Measurements from ENCODE around the gene BBS12.
"Not testable (repeated sequence)": the region's sequence is repeated elsewhere in the genome, so short reads cannot be mapped to it uniquely, and the experiment has no call there.

BBS12 gene

DNA sequence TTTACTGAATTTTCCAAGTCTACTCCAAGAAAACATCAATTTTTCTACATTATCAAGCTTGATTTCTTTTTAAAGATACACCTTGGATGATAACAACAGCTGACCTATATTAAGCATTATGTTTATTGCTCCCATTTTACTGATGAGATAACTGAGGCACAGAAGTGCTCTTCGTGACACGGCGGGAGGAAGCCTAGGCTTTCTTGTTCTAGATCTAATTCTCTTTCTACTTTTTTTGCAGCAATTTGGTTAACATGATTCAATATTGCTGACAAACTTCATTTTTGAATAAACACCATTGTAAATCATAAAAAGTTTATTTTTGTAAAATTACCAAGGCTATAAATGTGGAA lies 33.8 kb downstream of the BBS12 start:
- no peak for DNase-seq

- no peak for DNase-seq
Measured at GRCh38 chr4:122766950-122767349, 34.4 kb downstream of the BBS12 start.

DNA sequence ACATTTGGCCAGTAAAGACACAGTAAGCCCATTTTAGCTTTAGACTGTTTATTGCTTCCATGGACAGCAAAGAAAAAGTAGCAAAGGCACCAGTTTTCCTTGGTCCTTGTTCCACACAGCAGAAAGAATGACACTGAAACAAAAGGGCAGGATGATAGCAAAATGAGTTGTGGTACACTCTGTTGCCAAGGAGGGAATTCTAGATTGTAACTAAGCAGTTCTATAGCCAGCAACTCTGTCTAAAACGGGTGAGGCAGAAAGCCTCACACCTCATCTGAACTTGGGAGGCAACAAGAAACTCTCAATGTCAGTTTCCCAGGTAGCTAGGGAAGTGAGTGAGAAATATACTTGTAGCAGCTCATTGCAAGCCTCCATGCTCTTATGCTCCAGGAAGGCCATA lies 39.2 kb downstream of the BBS12 start:
- DNase-seq = no peak

GRCh38 chr4:122772311-122772710 lies 39.8 kb downstream of the BBS12 start:
- DNase-seq = no peak

- DNase-seq = no peak
Measured at GRCh38 chr4:122772986-122773385, 40.5 kb downstream of the BBS12 start.

GRCh38 chr4:122775039-122775438 lies 42.5 kb downstream of the BBS12 start:
- DNase-seq = no peak

DNA sequence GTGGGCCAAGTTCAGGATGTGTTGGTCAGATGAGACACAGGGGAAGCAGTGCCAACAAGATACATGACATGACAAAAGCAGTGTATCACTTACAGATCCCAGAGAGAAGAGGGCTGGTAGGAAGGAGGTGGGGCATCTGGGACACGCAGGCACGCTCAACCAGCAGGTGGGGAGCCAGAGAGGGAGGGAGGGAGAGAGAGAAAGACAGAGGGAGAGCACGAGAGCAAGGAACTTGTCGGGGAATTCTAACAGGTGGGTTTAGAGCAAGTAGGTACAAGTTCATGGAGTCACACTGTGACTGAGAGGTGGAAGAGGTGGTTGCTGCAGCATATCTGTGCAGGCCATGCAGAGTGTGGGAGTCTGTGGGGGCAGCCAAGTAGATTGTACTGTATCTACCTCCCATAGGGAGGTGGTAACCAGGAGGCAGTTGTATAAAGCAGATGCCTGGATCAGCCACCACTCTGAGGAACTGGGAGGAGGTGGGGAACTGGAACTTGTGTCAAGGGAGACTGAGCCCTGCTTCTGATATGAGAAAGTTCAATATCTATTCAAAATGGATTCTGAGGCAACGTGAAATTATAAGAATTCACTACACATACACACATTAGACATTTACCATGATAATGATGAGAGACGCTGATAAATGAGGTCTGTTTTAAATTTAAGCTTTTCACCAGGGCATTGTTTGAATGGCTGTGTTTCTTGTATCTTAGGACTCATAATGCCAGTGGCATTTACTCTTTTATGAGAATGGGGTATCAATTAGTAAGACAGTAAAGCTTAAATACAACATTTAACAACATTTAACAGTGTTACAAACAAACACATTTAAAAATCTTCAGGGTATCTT lies 43.7 kb downstream of the BBS12 start:
- no peak for DNase-seq

DNA sequence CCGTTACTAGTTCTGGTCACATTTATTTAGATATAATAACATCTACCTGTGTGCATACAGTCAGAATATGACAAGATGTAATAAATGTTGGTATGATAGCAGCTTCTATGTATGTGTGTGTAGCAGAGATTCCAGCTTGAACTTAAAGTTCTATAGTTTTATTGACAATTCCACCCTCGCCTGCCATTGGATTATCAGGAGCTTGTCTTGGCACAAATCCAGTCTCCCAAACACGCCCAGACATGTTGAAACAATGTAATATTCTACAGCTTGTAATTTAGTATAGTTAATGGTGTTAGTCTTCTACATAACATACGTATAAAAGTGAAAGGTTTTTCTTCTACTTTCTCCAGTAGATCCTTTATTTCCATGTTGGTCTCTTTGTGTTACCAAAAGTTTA lies 44.4 kb downstream of the BBS12 start:
- DNase-seq = no peak

- no peak for DNase-seq
Measured at GRCh38 chr4:122777846-122778673, 45.6 kb downstream of the BBS12 start.

DNA sequence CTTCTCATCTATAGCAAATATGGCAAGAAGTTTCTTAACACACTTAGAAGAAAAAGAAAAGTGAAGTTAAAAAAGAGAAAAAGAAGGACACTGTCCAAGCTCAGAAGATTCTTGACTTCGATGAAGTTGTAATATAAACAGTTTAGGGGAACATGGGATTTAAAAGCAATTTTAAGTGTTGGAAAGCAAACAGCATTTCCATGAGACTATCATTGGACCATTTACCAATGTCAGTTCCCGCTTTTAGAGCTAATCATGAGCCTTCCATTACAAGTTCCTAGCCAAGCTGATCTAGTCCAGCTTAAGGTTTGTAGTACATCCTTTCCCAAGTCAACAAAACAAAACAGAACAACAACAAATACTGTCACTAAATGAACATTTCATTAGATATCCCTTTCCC lies 49.0 kb downstream of the BBS12 start:
- DNase-seq = no peak

DNA sequence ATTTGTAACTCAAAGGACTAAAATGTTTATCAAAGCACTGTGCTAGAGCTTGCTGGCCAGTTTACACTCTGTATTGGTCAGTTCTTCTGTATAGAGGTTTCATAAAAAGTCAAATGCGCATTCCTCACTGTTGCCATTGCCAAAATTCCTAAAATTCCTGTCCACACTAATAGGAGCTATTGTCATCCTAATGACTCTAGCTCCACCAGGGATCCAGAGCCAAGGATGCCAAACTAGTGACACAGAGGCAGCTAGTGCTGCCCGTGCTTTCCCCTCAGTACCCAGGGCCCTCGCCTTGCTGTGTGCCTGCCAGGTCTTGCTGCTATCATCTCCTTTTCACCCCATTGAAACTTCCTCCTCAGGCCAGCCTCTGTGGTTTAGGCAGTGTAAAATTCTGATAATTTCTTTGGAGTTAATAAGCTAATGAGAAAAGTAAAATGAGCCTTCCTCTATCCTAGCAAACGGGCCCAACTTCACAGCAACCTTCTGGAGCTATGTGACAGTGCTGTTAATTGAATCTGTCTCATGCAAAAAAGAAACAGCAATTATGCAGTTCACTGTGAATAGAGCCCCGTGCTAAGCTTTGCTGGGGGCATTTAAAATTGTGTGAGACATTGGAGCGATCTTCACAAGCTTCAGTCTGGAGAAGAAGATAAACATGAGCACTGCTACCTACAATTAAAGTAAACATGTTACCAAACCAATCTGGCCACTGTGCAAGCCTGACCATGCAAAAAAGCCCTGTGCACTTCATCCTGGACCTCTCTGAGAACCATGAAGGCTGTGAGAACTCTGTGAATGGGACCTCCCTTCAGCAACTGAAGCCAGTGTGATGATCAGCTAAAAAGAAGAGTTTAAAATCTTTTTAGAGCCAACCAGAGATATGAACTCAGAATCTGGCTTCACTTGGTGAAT lies 51.1 kb downstream of the BBS12 start:
- no peak for DNase-seq

DNA sequence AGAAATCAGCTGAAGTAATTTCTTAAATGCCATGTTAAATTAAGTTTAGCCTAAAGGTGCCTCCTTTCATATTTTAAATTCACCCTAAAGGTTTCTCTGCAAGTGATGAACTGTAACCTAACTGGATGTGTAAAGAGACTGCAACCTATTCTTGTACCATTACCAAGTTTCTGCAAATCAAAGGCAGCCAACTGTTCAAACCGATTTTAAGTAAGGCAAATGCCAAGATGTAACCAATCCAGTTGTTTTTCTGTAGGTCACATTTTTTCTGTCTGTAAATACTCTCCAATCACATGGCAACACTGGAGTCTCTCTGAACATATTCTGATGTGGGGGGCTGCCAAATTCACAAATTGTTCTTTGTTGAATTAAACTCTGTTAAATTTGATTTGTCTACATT lies 51.8 kb downstream of the BBS12 start:
- no peak for DNase-seq

DNA sequence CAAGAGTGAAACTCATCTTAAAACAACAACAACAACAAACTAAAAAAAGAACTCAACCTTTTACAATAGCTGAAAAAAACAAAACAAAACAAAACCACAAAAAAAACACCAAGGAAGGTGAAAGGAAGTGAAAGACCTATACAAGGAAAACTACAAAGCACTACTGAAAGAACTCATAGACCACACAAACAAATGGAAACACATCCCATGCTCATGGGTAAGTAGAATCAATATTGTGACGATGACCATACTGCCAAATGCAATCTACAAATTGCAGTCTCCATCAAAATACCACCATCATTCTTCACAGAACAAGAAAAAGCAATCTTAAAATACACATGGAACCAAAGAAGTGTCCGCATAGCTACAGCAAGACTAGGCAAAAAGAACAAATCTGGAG lies 52.6 kb downstream of the BBS12 start:
- no peak for DNase-seq

DNA sequence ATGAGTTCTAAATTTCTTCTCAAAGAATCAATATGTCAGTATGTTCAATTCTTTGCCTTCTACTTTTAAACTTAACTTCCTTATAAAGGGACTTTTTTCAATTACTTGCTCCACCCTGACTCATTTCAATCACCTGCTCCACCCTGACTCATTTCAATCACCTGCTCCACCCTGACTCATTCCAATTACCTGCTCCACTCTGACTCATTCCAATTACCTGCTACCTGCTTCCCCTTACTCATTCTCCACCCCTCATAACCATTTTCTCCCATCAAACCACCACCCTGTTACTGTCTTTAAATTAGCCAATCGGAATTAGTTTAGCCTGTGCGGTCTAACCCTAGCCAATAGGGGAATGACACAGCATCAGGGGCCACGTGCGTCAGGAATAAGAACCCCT lies 53.8 kb downstream of the BBS12 start:
- peak in 1 of 2 experiments; percentile 7 for DNase-seq

DNA sequence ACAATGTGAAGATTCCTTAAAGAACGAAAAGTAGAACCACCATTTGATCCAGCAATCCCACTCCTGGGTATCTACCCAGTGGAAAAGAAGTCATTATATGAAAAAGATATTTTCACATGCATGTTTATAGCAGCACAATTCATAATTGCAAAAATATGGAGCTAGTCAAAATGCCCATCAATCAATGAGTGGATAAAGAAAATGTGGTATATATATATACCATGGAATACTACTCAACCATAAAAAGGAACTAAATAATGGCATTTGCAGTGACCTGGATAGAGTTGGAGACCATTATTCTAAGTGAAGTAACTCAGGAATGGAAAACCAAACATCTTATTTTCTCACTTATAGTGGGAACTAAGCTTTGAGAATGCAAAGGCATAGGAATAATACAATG lies 54.4 kb downstream of the BBS12 start:
- DNase-seq = not testable (repeated sequence)

DNA sequence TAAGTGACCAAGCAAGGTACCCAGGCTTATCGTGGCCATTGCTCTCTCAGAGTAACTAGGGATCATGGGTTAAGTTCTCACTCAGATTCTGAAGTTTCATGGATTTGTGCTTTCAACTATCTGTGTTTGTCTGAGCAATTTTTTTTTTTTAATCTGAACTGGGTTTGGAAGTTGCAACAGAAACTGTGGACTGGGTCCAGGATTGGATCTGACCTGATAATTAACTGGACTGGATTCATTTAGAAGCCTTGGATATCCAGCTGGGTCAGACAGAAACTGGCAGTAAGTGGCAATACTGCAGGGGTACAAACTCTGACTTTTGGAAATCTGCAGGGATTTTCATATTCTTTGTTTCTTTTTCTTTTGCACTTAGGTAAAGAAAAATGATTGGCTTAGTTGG lies 55.4 kb downstream of the BBS12 start:
- DNase-seq = no peak

- DNase-seq = no peak
Measured at GRCh38 chr4:122788935-122789334, 56.4 kb downstream of the BBS12 start.

- DNase-seq = no peak
Measured at GRCh38 chr4:122793811-122794210, 61.3 kb downstream of the BBS12 start.

Data from stimulated activated CD4-positive, alpha-beta T cell treated with anti-CD3 and anti-CD28 coated beads, Interleukin-4, amount 100 ng/mL, for 4 hours (primary cell).